Esophagus squamous epithelium (tissue), 4 donors: Measurements from ENCODE around the gene MICAL2.

Source experiments
- POLR2A ChIP-seq, 4 donors: fragments of 450-650 bp; IDR thresholded peaks; one replicate each; pipeline ENCODE4 v1.6.1; 2017; ENCODE audit warnings: antibody characterized with exemption in 4 of 4, mild to moderate bottlenecking in 4 of 4, moderate library complexity in 3 of 4
- TF ChIP-seq, protein P1 (sequence below), 6 experiments: fragments of 450-650 bp in 4 of 6; fragments of 200-600 bp in 2 of 6; sonication (generic) in 2 of 6; IDR thresholded peaks; one replicate each; pipeline ENCODE4 v1.5.1; 2016 to 2019; ENCODE audit warnings: antibody characterized with exemption in 6 of 6, mild to moderate bottlenecking in 4 of 6, moderate library complexity in 4 of 6

DNA sequence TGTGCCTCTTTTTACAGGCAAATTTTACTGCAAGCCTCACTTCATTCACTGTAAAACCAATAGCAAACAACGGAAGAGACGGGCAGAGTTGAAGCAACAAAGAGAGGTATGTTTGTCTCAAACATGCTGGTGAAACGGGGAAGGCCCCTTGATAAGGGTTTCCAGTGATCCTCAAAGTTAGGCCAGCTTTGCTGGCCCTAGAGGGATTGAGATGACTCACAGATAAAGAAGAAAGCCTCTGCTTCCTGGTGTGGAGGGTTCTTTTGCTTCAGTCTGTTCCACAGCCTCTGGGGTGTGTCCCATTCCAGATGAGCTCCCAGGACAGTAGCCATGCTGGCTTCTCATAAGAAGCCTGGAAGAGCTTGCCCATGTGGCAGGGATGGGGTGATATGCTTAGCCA is 148.1 kb downstream of the MICAL2 start:
- TF ChIP-seq, protein P1, sequence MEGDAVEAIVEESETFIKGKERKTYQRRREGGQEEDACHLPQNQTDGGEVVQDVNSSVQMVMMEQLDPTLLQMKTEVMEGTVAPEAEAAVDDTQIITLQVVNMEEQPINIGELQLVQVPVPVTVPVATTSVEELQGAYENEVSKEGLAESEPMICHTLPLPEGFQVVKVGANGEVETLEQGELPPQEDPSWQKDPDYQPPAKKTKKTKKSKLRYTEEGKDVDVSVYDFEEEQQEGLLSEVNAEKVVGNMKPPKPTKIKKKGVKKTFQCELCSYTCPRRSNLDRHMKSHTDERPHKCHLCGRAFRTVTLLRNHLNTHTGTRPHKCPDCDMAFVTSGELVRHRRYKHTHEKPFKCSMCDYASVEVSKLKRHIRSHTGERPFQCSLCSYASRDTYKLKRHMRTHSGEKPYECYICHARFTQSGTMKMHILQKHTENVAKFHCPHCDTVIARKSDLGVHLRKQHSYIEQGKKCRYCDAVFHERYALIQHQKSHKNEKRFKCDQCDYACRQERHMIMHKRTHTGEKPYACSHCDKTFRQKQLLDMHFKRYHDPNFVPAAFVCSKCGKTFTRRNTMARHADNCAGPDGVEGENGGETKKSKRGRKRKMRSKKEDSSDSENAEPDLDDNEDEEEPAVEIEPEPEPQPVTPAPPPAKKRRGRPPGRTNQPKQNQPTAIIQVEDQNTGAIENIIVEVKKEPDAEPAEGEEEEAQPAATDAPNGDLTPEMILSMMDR (IDR thresholded peaks at IDR 0.05) = no peak
- no peak for TF ChIP-seq POLR2A (IDR thresholded peaks at IDR 0.05)
